Mammary epithelial cell (primary cell): ENCODE data around the gene PAMR1.

Experiments
- EZH2 ChIP-seq: IDR thresholded peaks from 2 replicates; pipeline ENCODE4 v1.6.1; 2012; ENCODE audit warnings: low read length, inconsistent platforms, borderline replicate concordance
- TF ChIP-seq, protein P1 (sequence below), 2 donors: IDR thresholded peaks in 1 of 2; conservative IDR thresholded peaks in 1 of 2; 2 replicates each; pipeline ENCODE4 v1.5.1; 2011 to 2012; ENCODE audit warnings: inconsistent platforms in 2 of 2, low read length in 2 of 2, mild to moderate bottlenecking in 2 of 2, control low read depth in 1 of 2, low read depth in 1 of 2; ENCODE audit not compliant: insufficient read depth in 1 of 2; ENCODE audit errors: extremely low read depth in 1 of 2

DNA sequence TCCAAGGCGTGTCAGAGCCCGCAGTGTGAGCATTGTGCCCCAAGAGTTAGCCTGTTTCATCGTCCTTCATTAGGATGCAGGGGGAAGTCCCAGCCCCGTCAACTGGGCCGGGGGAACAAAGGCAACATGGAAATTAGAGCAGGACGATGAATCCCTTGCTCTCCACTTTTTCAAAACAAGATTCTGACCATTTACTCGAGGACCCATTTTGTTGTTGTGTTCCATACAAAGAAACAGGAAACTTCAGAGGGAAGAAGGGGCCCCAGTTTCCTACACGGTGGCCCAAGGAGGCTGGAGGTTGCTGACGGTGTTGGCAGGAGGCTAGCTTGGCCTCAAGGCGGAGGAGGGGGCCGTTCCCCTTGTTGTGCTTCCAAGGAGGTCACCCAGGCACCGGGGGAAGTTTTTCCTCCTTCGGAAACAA is 62.1 kb downstream of the PAMR1 start:
- TF ChIP-seq, protein P1, sequence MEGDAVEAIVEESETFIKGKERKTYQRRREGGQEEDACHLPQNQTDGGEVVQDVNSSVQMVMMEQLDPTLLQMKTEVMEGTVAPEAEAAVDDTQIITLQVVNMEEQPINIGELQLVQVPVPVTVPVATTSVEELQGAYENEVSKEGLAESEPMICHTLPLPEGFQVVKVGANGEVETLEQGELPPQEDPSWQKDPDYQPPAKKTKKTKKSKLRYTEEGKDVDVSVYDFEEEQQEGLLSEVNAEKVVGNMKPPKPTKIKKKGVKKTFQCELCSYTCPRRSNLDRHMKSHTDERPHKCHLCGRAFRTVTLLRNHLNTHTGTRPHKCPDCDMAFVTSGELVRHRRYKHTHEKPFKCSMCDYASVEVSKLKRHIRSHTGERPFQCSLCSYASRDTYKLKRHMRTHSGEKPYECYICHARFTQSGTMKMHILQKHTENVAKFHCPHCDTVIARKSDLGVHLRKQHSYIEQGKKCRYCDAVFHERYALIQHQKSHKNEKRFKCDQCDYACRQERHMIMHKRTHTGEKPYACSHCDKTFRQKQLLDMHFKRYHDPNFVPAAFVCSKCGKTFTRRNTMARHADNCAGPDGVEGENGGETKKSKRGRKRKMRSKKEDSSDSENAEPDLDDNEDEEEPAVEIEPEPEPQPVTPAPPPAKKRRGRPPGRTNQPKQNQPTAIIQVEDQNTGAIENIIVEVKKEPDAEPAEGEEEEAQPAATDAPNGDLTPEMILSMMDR (conservative IDR thresholded peaks at IDR 0.05 in 1 of 2, IDR thresholded peaks at IDR 0.05 in 1 of 2; ENCODE audit: extremely low read depth in 1 of 2, insufficient read depth in 1 of 2, low read depth in 1 of 2, low read length in 2 of 2): no peak
- no peak for TF ChIP-seq EZH2
